RWPE2 (cell line): ENCODE data around the gene SELPLG.

Source experiments
- ATAC-seq: fragments of 200-7000 bp; cut with Tn5 transposase; 3 replicates; pipeline ENCODE4 v1.9.1; 2021; ENCODE audit warnings: low read depth
- DNase-seq: peaks from one replicate; pipeline ENCODE4 v3.0.0-alpha.2; 2020; ENCODE audit warnings: low spot score
- H3K27ac ChIP-seq: fragments of 450-650 bp; 2 replicates; pipeline ENCODE4 v1.5.1; 2017; ENCODE audit warnings: mild to moderate bottlenecking; ENCODE audit not compliant: poor library complexity, severe bottlenecking
- H3K27me3 ChIP-seq: fragments of 250-450 bp; sonication (Bioruptor Pico); 2 replicates; pipeline ENCODE4 v1.5.1; 2021; ENCODE audit warnings: mild to moderate bottlenecking, moderate library complexity; ENCODE audit not compliant: insufficient read depth, poor library complexity, severe bottlenecking
- H3K36me3 ChIP-seq: fragments of 250-450 bp; sonication (Bioruptor Pico); 2 replicates; pipeline ENCODE4 v1.5.1; 2020; ENCODE audit warnings: low read depth, mild to moderate bottlenecking, moderate library complexity
- H3K4me1 ChIP-seq: fragments of 250-450 bp; sonication (Bioruptor Pico); 2 replicates; pipeline ENCODE4 v1.5.1; 2021; ENCODE audit warnings: mild to moderate bottlenecking, moderate library complexity; ENCODE audit not compliant: insufficient read depth, poor library complexity, severe bottlenecking
- H3K4me3 ChIP-seq: fragments of 250-450 bp; sonication (Bioruptor Pico); 2 replicates; pipeline ENCODE4 v1.5.1; 2021; ENCODE audit warnings: mild to moderate bottlenecking, moderate library complexity; ENCODE audit not compliant: severe bottlenecking
- H3K9me3 ChIP-seq: fragments of 250-450 bp; sonication (Bioruptor Pico); 2 replicates; pipeline ENCODE4 v1.5.1; 2021; ENCODE audit warnings: mild to moderate bottlenecking, moderate library complexity; ENCODE audit not compliant: severe bottlenecking
- CTCF ChIP-seq: fragments of 450-650 bp; IDR thresholded peaks from one replicate; pipeline ENCODE4 v1.5.1; 2017; ENCODE audit warnings: mild to moderate bottlenecking, moderate library complexity; ENCODE audit not compliant: poor library complexity, severe bottlenecking

The SELPLG gene

GRCh38 chr12:108573317-108573716 lies 60.4 kb downstream of the SELPLG start:
- Histone ChIP-seq H3K4me1 (no peaks in the 10 kb centered on the region), H3K4me3 (no peak overlapping the region), H3K27ac (no peak overlapping the region), H3K36me3 (peaks cover 13% of the 10 kb centered on the region), H3K27me3 (no peaks in the 10 kb centered on the region), H3K9me3 (no peaks in the 10 kb centered on the region)
- ATAC-seq (no peak), DNase-seq (no peak)
- no peak for TF ChIP-seq CTCF

- no peaks in the 10 kb centered on the region for H3K4me1 ChIP-seq
- no peaks in the 10 kb centered on the region for H3K27me3 ChIP-seq
- no peak overlapping the region for H3K4me3 ChIP-seq
- H3K9me3 ChIP-seq = no peaks in the 10 kb centered on the region
- no peak for DNase-seq
- ATAC-seq = no peak
- no peak overlapping the region for H3K27ac ChIP-seq
- TF ChIP-seq CTCF = no peak
- H3K36me3 ChIP-seq = peaks cover 24% of the 10 kb centered on the region
Measured at GRCh38 chr12:108572166-108572790, 61.4 kb downstream of the SELPLG start.
